WTC11 (cell line): ENCODE data around the gene SLC34A1. TPM values are rescaled to one million over a fixed set of nuclear protein-coding genes. Genes with fewer than 3 reads are reported as not detected.

ENCODE experiments used
- AFF4 ChIP-seq: sonication (generic); formaldehyde crosslinking; IDR thresholded peaks from 2 replicates; pipeline ENCODE4 v1.8.1; 2023; ENCODE audit warnings: mild to moderate bottlenecking, missing genetic modification reagents, borderline replicate concordance
- CBFB ChIP-seq: sonication (generic); formaldehyde crosslinking; IDR thresholded peaks from 2 replicates; pipeline ENCODE4 v1.8.1; 2022; ENCODE audit warnings: mild to moderate bottlenecking, low read depth, missing genetic modification reagents
- CREB1 ChIP-seq: sonication (generic); formaldehyde crosslinking; IDR thresholded peaks from 2 replicates; pipeline ENCODE4 v1.8.0; 2023; ENCODE audit warnings: mild to moderate bottlenecking, missing genetic modification reagents
- CREM ChIP-seq: sonication (generic); formaldehyde crosslinking; IDR thresholded peaks from 2 replicates; pipeline ENCODE4 v1.8.1; 2022; ENCODE audit warnings: mild to moderate bottlenecking, missing genetic modification reagents, moderate library complexity
- ETV6 ChIP-seq: sonication (generic); formaldehyde crosslinking; IDR thresholded peaks from 2 replicates; pipeline ENCODE4 v1.8.1; 2022; ENCODE audit warnings: mild to moderate bottlenecking, missing genetic modification reagents
- NFYB ChIP-seq: sonication (generic); formaldehyde crosslinking; conservative IDR thresholded peaks from 2 replicates; pipeline ENCODE4 v1.8.0; 2022; ENCODE audit warnings: low read depth, missing genetic modification reagents
- OVOL2 ChIP-seq: fragments of 250-450 bp; sonication (Bioruptor Pico); IDR thresholded peaks from 2 replicates; pipeline ENCODE4 v1.9.0; 2021; ENCODE audit warnings: mild to moderate bottlenecking, borderline replicate concordance
- PRDM15 ChIP-seq: sonication (generic); formaldehyde crosslinking; IDR thresholded peaks from 2 replicates; pipeline ENCODE4 v1.8.0; 2022; ENCODE audit warnings: missing genetic modification reagents
- RELA ChIP-seq: sonication (generic); formaldehyde crosslinking; IDR thresholded peaks from 2 replicates; pipeline ENCODE4 v1.8.1; 2022; ENCODE audit warnings: missing genetic modification reagents, mild to moderate bottlenecking, borderline replicate concordance
- SOX15 ChIP-seq: fragments of 250-450 bp; sonication (Bioruptor Pico); IDR thresholded peaks from 2 replicates; pipeline ENCODE4 v1.9.0; 2021; ENCODE audit warnings: mild to moderate bottlenecking
- SP1 ChIP-seq: sonication (generic); formaldehyde crosslinking; conservative IDR thresholded peaks from 2 replicates; pipeline ENCODE4 v1.8.1; 2022; ENCODE audit warnings: missing genetic modification reagents
- ZNF396 ChIP-seq: fragments of 250-450 bp; sonication (Bioruptor Pico); IDR thresholded peaks from 2 replicates; pipeline ENCODE4 v1.8.0; 2021; ENCODE audit warnings: mild to moderate bottlenecking, moderate library complexity, borderline replicate concordance
- ZNF532 ChIP-seq: fragments of 250-450 bp; sonication (Bioruptor Pico); IDR thresholded peaks from 2 replicates; pipeline ENCODE4 v1.9.0; 2021; ENCODE audit warnings: mild to moderate bottlenecking, borderline replicate concordance
- ZNF671 ChIP-seq: fragments of 250-450 bp; sonication (Bioruptor Pico); IDR thresholded peaks from 2 replicates; pipeline ENCODE4 v1.8.0; 2021; ENCODE audit warnings: mild to moderate bottlenecking
- total RNA-seq: library from RNA; stranded (reverse); gene quantifications from 3 replicates; pipeline ENCODE4 v1.2.3, GENCODE V29; 2021

Gene SLC34A1
- total RNA-seq, 1 experiment from 2014 or later: not detected

GRCh38 chr5:177403102-177403791, 19.0 kb downstream of the SLC34A1 start (continued):
- TF ChIP-seq CBFB (CRISPR knock-in tag) (no peak), SP1 (CRISPR knock-in tag) (no peak), CREM (CRISPR knock-in tag) (no peak), NFYB (CRISPR knock-in tag) (no peak), CREB1 (CRISPR knock-in tag) (no peak), PRDM15 (CRISPR knock-in tag) (peak; percentile 40; the same call in 1 of the 2 replicates), OVOL2 (CRISPR knock-in tag) (no peak), AFF4 (CRISPR knock-in tag) (no peak), ETV6 (CRISPR knock-in tag) (peak; percentile 24; the same call in 1 of the 2 replicates), ZNF532 (CRISPR knock-in tag) (no peak), RELA (CRISPR knock-in tag) (peak; percentile 52; the same call in 1 of the 2 replicates), ZNF396 (no peak), ZNF671 (no peak), SOX15 (CRISPR knock-in tag) (no peak)
- TF ChIP-seq, all 79 proteins: peak for 9
